Hepatocyte (in vitro differentiated cells): ENCODE measurements around the gene SLC5A10. TPM values are rescaled to one million over a fixed set of nuclear protein-coding genes. Genes with fewer than 3 reads are reported as not detected.

Experiments
- DNase-seq: peaks from one replicate; pipeline ENCODE4 v3.0.0-alpha.2; 2016; ENCODE audit warnings: low spot score
- H2AFZ ChIP-seq: fragments of 200-600 bp; sonication (generic); 2 replicates; pipeline ENCODE4 v1.6.0; 2016; ENCODE audit warnings: antibody characterized with exemption, mild to moderate bottlenecking
- H3K27ac ChIP-seq: fragments of 200-600 bp; sonication (generic); 2 replicates; pipeline ENCODE4 v1.5.1; 2016; ENCODE audit warnings: mild to moderate bottlenecking
- H3K27me3 ChIP-seq: fragments of 200-600 bp; sonication (generic); 2 replicates; pipeline ENCODE4 v1.6.1; 2016
- H3K36me3 ChIP-seq: fragments of 200-600 bp; sonication (generic); replicated peaks from 2 replicates; pipeline ENCODE4 v1.5.1; 2016; ENCODE audit warnings: low read depth; ENCODE audit not compliant: insufficient read depth
- H3K4me1 ChIP-seq: fragments of 200-600 bp; sonication (generic); 2 replicates; pipeline ENCODE4 v1.5.1; 2016; ENCODE audit warnings: mild to moderate bottlenecking, moderate library complexity; ENCODE audit not compliant: insufficient read depth
- H3K4me2 ChIP-seq: fragments of 200-600 bp; sonication (generic); 2 replicates; pipeline ENCODE4 v1.6.0; 2016
- H3K4me3 ChIP-seq: fragments of 200-600 bp; sonication (generic); 2 replicates; pipeline ENCODE4 v1.5.1; 2016; ENCODE audit warnings: mild to moderate bottlenecking
- H3K79me2 ChIP-seq: fragments of 200-600 bp; sonication (generic); 2 replicates; pipeline ENCODE4 v1.6.0; 2017; ENCODE audit warnings: mild to moderate bottlenecking
- H3K9me2 ChIP-seq: fragments of 200-600 bp; sonication (generic); replicated peaks from 2 replicates; pipeline ENCODE4 v1.6.0; 2017; ENCODE audit warnings: mild to moderate bottlenecking; ENCODE audit not compliant: insufficient read depth
- H3K9me3 ChIP-seq: fragments of 200-600 bp; sonication (generic); 2 replicates; pipeline ENCODE4 v1.5.1; 2016; ENCODE audit warnings: low read depth, mild to moderate bottlenecking
- H4K20me1 ChIP-seq: fragments of 200-600 bp; sonication (generic); 2 replicates; pipeline ENCODE4 v1.6.0; 2016; ENCODE audit warnings: mild to moderate bottlenecking; ENCODE audit not compliant: insufficient read depth, poor library complexity, severe bottlenecking
- EZH2 ChIP-seq: fragments of 200-600 bp; sonication (generic); IDR thresholded peaks from 2 replicates; pipeline ENCODE4 v1.6.1; 2016; ENCODE audit warnings: antibody characterized with exemption, mild to moderate bottlenecking, borderline replicate concordance
- EZH2phosphoT487 ChIP-seq: fragments of 200-600 bp; sonication (generic); IDR thresholded peaks from one replicate; pipeline ENCODE4 v1.6.1; 2018; ENCODE audit warnings: antibody characterized with exemption, mild to moderate bottlenecking, low read depth, moderate library complexity; ENCODE audit not compliant: unreplicated experiment, severe bottlenecking
- WGBS: methylation state at CpG from one replicate; pipeline ENCODE4 v1.1.6; 2016; ENCODE audit warnings: low lambda C conversion rate; ENCODE audit errors: missing lambda C conversion rate; 5-methylcytosine and 5-hydroxymethylcytosine counted together
- polyA plus RNA-seq: library from polyadenylated mRNA; unstranded; fragments of >200 nt; fragmentation: Nextera tagmentation; extraction: Ambion mirVana; gene quantifications from 2 replicates; pipeline ENCODE4 v1.2.1, GENCODE V29; 2016
- total RNA-seq: library from RNA; depleted of rRNA; stranded (reverse); fragments of >200 nt; gene quantifications from 2 replicates; pipeline ENCODE4 v1.2.3, GENCODE V29; 2014
- TF ChIP-seq, protein P1 (sequence below): fragments of 200-600 bp; sonication (generic); IDR thresholded peaks from 2 replicates; pipeline ENCODE4 v1.5.1; 2016; ENCODE audit warnings: antibody characterized with exemption, mild to moderate bottlenecking; ENCODE audit not compliant: poor library complexity

The SLC5A10 gene
- total and polyA plus RNA-seq, 2 experiments from 2014 or later, result 0.22 TPM; not detected in 1

DNA sequence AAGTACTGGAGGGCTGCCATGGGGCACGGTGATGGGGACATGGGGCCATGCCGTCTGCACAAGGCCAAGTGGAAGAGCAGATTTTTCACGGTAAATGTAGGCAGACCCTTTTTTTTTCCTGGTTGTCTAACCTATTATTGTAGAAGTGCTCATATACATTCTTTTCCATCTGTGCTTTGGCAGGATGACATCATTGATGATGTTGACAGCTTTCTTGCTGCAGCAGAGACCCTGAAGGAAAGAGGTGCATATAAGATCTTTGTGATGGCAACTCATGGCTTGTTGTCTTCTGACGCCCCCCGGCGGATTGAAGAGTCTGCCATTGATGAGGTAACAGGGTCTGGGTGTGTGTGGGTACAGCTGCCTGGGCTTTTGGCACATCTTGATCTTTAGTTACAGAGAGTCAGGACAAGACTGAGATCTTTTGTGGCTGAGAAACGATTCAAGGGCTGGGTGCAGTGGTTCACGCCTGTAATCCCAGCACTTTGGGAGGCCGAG, 23.3 kb upstream of the SLC5A10 start:
- Histone ChIP-seq H3K4me3 (no peak overlapping the region), H4K20me1 (no peaks in the 10 kb centered on the region), H3K27ac (no peak overlapping the region), H3K4me1 (no peaks in the 10 kb centered on the region), H2AFZ (no peak overlapping the region), H3K79me2 (peaks cover 5% of the 10 kb centered on the region), H3K4me2 (no peak overlapping the region), H3K9me3 (no peaks in the 10 kb centered on the region), H3K27me3 (no peaks in the 10 kb centered on the region), H3K36me3 (no peaks in the 10 kb centered on the region), H3K9me2 (no peaks in the 10 kb centered on the region)
- DNase-seq, result no peak
- WGBS, result 96% methylated on average over 9 of the region's 9 CpGs
- no peak for TF ChIP-seq EZH2
- TF ChIP-seq, protein P1, sequence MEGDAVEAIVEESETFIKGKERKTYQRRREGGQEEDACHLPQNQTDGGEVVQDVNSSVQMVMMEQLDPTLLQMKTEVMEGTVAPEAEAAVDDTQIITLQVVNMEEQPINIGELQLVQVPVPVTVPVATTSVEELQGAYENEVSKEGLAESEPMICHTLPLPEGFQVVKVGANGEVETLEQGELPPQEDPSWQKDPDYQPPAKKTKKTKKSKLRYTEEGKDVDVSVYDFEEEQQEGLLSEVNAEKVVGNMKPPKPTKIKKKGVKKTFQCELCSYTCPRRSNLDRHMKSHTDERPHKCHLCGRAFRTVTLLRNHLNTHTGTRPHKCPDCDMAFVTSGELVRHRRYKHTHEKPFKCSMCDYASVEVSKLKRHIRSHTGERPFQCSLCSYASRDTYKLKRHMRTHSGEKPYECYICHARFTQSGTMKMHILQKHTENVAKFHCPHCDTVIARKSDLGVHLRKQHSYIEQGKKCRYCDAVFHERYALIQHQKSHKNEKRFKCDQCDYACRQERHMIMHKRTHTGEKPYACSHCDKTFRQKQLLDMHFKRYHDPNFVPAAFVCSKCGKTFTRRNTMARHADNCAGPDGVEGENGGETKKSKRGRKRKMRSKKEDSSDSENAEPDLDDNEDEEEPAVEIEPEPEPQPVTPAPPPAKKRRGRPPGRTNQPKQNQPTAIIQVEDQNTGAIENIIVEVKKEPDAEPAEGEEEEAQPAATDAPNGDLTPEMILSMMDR, result no peak
- no peak for TF ChIP-seq EZH2phosphoT487

DNA sequence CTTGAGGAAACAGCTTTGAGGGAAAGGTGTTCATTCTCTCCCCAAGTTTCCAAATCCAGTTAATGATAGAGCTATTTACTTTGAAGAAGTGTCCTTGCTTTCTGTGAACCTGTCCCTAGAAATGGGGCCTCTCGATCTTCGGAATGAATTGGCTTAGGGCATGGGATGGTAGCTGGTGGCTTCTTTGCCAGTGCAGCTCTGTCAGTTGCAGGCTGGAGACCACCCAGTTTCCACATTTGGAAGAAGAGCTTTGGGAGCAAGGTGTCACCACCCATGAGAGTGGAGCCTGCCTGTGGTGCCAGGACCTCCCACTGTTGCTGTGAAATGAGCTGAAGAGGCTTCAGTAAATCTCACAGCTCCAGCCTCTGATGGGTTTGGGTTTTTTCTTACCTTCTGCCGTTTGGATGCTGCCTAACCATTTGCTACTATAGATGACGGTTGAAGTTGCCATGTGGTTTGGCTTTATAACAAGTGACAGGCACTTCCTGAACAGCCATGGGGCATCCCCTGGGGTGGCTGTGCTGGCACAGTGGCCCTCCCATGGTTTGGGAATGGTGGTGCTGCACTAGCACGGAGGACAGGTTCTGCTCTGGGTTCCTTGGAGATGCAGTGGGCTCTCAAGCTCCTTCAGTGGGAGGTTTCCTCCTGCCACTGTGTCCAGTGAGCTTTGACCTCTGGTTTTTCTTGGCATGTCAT, 19.5 kb upstream of the SLC5A10 start:
- H3K4me2 ChIP-seq, result no peak overlapping the region
- no peaks in the 10 kb centered on the region for H3K9me3 ChIP-seq
- WGBS, result 85% methylated on average over 5 of the region's 5 CpGs
- no peaks in the 10 kb centered on the region for H3K36me3 ChIP-seq
- no peak overlapping the region for H3K27ac ChIP-seq
- no peaks in the 10 kb centered on the region for H3K79me2 ChIP-seq
- DNase-seq, result no peak
- no peaks in the 10 kb centered on the region for H3K9me2 ChIP-seq
- H3K4me1 ChIP-seq, result no peaks in the 10 kb centered on the region
- H2AFZ ChIP-seq, result no peak overlapping the region
- no peaks in the 10 kb centered on the region for H3K27me3 ChIP-seq
- TF ChIP-seq EZH2, result no peak
- TF ChIP-seq EZH2phosphoT487, result no peak
- TF ChIP-seq, protein P1, result no peak
- H3K4me3 ChIP-seq, result no peak overlapping the region
- H4K20me1 ChIP-seq, result no peaks in the 10 kb centered on the region

DNA sequence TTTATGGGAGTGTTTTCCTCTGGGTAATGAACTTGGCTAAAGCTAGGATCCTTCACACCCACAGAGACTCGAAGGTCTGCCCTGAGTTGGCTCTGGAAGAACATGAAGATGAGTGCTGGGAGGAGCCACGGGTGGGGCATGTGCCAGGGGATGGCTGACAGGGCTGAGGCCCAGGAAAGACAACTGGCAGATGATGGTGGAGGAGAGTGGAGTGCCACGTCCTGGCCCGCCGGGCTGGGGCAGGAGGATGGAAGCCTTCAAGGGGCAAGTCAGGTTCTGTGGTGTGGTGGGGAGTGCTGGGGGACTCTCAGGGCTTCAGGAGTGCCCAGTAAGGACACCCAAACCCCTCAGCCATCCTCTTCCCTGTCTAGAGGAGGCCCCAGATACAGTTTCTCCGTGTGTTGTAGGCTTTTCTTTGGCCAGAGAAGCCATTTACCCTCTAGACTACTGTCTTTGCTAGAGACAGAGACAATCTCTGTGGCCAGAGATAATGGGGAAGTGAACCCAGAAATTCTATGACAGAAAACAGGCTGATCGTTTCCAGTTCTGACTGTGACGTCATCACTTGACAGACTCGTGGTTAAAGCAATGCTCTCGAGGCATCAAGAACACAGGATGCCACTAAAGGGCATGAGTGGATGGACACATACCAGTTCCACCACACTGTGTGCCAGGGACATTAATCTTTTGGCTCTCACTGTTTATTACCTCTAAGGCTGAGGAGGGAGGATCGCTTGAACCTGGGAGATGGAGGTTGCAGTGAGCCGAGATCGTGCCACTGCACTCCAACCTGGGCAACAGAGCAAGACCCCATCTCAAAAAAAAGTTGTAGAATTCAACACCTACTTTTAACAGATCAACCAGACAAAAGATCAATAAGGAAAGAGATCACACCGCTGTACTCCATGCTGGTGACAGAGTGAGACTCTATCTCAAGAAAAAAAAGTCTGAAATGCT, 18.6 kb upstream of the SLC5A10 start:
- Histone ChIP-seq H3K4me1 (no peaks in the 10 kb centered on the region), H3K9me3 (no peaks in the 10 kb centered on the region), H3K36me3 (no peaks in the 10 kb centered on the region), H3K4me2 (no peak overlapping the region), H3K27me3 (no peaks in the 10 kb centered on the region), H3K27ac (no peak overlapping the region), H4K20me1 (no peaks in the 10 kb centered on the region), H3K4me3 (no peak overlapping the region), H3K79me2 (no peaks in the 10 kb centered on the region), H2AFZ (no peak overlapping the region), H3K9me2 (no peaks in the 10 kb centered on the region)
- WGBS, result 86% methylated on average over 13 of the region's 14 CpGs
- TF ChIP-seq EZH2, result no peak
- DNase-seq, result no peak
